Keratinocyte (primary cell): ENCODE data around the gene TSHR. TPM values are rescaled to one million over a fixed set of nuclear protein-coding genes. Genes with fewer than 3 reads are reported as not detected.

Experiments
- DNase-seq: peaks from one replicate; pipeline ENCODE4 v3.0.0-alpha.2; 2011; ENCODE audit warnings: low read depth, missing footprints, low spot score
- FAIRE-seq: peaks from 2 replicates; lab custom pipeline; 2011; peaks lifted over from hg19 to GRCh38; lab: Jason Lieb, UNC
- H2AFZ ChIP-seq: 2 replicates; pipeline ENCODE4 v1.6.0; 2012; ENCODE audit warnings: low read length, control low read depth, inconsistent platforms; ENCODE audit not compliant: control insufficient read depth
- H3K27ac ChIP-seq: 2 replicates; pipeline ENCODE4 v1.5.1; 2011; ENCODE audit warnings: low read length; ENCODE audit not compliant: control insufficient read depth, insufficient read depth
- H3K27me3 ChIP-seq: 3 replicates; pipeline ENCODE4 v1.6.0; 2011; ENCODE audit warnings: low read length; ENCODE audit not compliant: control insufficient read depth, insufficient read depth; ENCODE audit errors: extremely low read depth
- H3K36me3 ChIP-seq, 2 experiments: 2 replicates in 1 of 2; 3 replicates in 1 of 2; pipeline ENCODE4 v1.5.1; 2011; ENCODE audit warnings: low read length in 2 of 2, mild to moderate bottlenecking in 1 of 2; ENCODE audit not compliant: control insufficient read depth in 2 of 2, insufficient read depth in 2 of 2; ENCODE audit errors: extremely low read depth in 1 of 2
- H3K4me1 ChIP-seq: 3 replicates; pipeline ENCODE4 v1.5.1; 2011; ENCODE audit warnings: low read length; ENCODE audit not compliant: control insufficient read depth, insufficient read depth; ENCODE audit errors: extremely low read depth
- H3K4me2 ChIP-seq: 3 replicates; pipeline ENCODE4 v1.6.0; 2011; ENCODE audit warnings: low read depth, low read length; ENCODE audit not compliant: control insufficient read depth, insufficient read depth; ENCODE audit errors: extremely low read depth
- H3K4me3 ChIP-seq, 3 experiments: fragments of 200-600 bp in 1 of 3; sonication (generic) in 1 of 3; 2 replicates in 2 of 3; 3 replicates in 1 of 3; pipeline ENCODE4 v1.5.1; 2011 to 2016; ENCODE audit warnings: low read length in 3 of 3, mild to moderate bottlenecking in 3 of 3, control low read depth in 2 of 3, inconsistent platforms in 1 of 3, low read depth in 1 of 3, mixed read lengths in 1 of 3, mixed run types in 1 of 3, moderate library complexity in 1 of 3; ENCODE audit not compliant: control insufficient read depth in 2 of 3, insufficient read depth in 2 of 3; ENCODE audit errors: extremely low read depth in 1 of 3
- H3K79me2 ChIP-seq: 2 replicates; pipeline ENCODE4 v1.6.0; 2012; ENCODE audit warnings: low read length; ENCODE audit not compliant: control insufficient read depth, insufficient read depth
- H3K9ac ChIP-seq: 3 replicates; pipeline ENCODE4 v1.6.0; 2011; ENCODE audit warnings: low read length; ENCODE audit not compliant: control insufficient read depth, insufficient read depth; ENCODE audit errors: extremely low read depth
- H3K9me1 ChIP-seq: 3 replicates; pipeline ENCODE4 v1.6.0; 2011; ENCODE audit warnings: low read length; ENCODE audit not compliant: control insufficient read depth, insufficient read depth; ENCODE audit errors: extremely low read depth
- H3K9me3 ChIP-seq: 2 replicates; pipeline ENCODE4 v1.5.1; 2012; ENCODE audit warnings: low read depth, low read length; ENCODE audit not compliant: control insufficient read depth
- H4K20me1 ChIP-seq: 3 replicates; pipeline ENCODE4 v1.6.0; 2011; ENCODE audit warnings: low read length; ENCODE audit not compliant: control insufficient read depth, insufficient read depth; ENCODE audit errors: extremely low read depth
- EZH2 ChIP-seq: IDR thresholded peaks from one replicate; pipeline ENCODE4 v1.6.1; 2012; ENCODE audit warnings: inconsistent platforms, mild to moderate bottlenecking, low read length, moderate library complexity
- dilution Hi-C: fragments of 300-500 bp; cut with MboI; formaldehyde crosslinking; loops from one replicate; pipeline ENCODE4 v1.7.0; 2020; ENCODE audit warnings: low sequenced_read_pairs; ENCODE audit not compliant: extremely low pct_ligation_motif_present
- polyA plus RNA-seq, 5 experiments: library from polyadenylated mRNA; depleted of rRNA in 3 of 5; stranded (reverse) in 3 of 5; stranded (forward) in 1 of 5; unstranded in 1 of 5; fragments of >200 nt; gene quantifications; 1 replicate in 1 of 5; 2 replicates in 3 of 5; 3 replicates in 1 of 5; pipeline versions ENCODE4 v1.2.1 to v1.2.3, GENCODE V29; 2011 to 2012; ENCODE audit warnings: missing spikeins in 2 of 5, low read depth in 1 of 5, low replicate concordance in 1 of 5
- TF ChIP-seq, protein P1 (sequence below), 3 experiments: IDR thresholded peaks in 1 of 3; conservative IDR thresholded peaks in 1 of 3; optimal IDR thresholded peaks in 1 of 3; 2 replicates in 2 of 3; 3 replicates in 1 of 3; pipeline versions ENCODE3 to v1.5.1; 2011; ENCODE audit warnings: low read length in 3 of 3, mild to moderate bottlenecking in 3 of 3, moderate library complexity in 2 of 3, control low read depth in 1 of 3, inconsistent platforms in 1 of 3; ENCODE audit not compliant: insufficient read depth in 2 of 3; ENCODE audit errors: extremely low read depth in 1 of 3

Gene TSHR
- polyA plus RNA-seq, 1 donor (not counting 4 experiments of a cell fraction or from before 2014, with no cell fraction given), result 0.03 TPM

DNA sequence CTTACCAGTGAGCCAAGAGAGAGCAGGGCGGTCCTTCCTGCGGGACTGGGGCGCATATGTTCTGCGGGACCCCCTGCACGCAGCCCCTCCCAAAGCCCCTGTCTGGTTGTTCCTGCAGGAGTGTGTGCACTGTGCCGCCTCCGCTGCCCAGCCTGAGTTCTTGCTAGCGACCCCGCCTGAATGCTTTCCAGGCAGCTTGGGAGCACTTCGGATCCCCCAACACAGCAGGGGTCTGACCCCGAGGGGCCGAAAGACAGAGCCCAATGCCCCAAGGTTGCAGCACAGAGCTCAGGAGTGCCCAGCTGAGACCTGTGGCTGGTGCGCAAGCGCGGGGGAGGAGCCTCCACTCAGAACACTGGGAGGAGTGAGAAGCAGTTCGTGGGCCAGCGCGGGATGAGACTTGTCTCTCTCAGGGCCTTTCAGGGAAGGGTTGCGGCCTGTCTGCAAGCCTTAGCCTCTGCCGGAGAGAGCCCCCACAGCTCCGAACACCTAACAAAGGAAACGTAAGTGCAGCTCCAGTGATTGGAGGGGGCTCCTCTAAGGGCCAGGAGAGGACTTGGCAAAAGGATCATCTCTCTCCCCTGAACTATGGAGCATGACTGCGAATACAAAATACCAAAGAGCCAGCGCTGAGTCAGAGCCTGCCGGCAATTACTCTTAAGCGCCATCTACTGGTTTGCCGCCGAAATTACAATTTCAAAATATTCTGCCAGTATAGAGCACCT is 214.8 kb downstream of the TSHR start:
- Histone ChIP-seq H4K20me1 (no peaks in the 10 kb centered on the region), H3K4me3 (peak overlapping the region; percentile 52 to 86 (median 81)), H3K79me2 (no peaks in the 10 kb centered on the region), H3K4me1 (peaks cover 9% of the 10 kb centered on the region), H3K9ac (peak overlapping the region; percentile 84), H3K27ac (peak overlapping the region; percentile 87), H3K9me3 (no peaks in the 10 kb centered on the region), H3K27me3 (no peaks in the 10 kb centered on the region), H3K4me2 (peak overlapping the region; percentile 89), H3K9me1 (no peaks in the 10 kb centered on the region), H3K36me3 (no peaks in the 10 kb centered on the region), H2AFZ (peak overlapping the region; percentile 99)
- dilution Hi-C loops, result no loop called here
- FAIRE-seq (peak; percentile 67), DNase-seq (peak; percentile 17)
- TF ChIP-seq, protein P1, sequence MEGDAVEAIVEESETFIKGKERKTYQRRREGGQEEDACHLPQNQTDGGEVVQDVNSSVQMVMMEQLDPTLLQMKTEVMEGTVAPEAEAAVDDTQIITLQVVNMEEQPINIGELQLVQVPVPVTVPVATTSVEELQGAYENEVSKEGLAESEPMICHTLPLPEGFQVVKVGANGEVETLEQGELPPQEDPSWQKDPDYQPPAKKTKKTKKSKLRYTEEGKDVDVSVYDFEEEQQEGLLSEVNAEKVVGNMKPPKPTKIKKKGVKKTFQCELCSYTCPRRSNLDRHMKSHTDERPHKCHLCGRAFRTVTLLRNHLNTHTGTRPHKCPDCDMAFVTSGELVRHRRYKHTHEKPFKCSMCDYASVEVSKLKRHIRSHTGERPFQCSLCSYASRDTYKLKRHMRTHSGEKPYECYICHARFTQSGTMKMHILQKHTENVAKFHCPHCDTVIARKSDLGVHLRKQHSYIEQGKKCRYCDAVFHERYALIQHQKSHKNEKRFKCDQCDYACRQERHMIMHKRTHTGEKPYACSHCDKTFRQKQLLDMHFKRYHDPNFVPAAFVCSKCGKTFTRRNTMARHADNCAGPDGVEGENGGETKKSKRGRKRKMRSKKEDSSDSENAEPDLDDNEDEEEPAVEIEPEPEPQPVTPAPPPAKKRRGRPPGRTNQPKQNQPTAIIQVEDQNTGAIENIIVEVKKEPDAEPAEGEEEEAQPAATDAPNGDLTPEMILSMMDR (optimal IDR thresholded peaks at IDR 0.05 in 1 of 3, IDR thresholded peaks at IDR 0.05 in 1 of 3, conservative IDR thresholded peaks at IDR 0.05 in 1 of 3; ENCODE audit: extremely low read depth in 1 of 3, insufficient read depth in 2 of 3, low read length in 3 of 3), result peak; percentile 67 to 89 (median 78)
- TF ChIP-seq EZH2, result no peak

DNA sequence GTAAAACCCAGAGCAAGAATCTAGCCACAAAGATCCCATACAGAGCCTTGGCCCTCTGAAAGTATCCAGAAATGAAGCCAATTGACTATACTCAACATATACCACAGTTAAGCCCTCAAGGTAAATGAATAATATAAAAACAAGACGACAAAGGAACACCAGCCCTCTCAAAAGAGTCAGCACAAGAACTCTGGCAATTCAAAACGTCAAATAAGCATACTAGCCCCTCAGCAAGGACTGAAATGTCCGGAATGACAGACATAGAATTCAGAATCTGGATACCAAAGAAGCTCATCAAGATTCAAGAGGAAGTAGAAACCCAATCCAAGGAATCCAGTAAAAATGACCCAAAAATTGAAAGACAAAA is 215.4 kb downstream of the TSHR start:
- no peak overlapping the region for H2AFZ ChIP-seq
- H3K4me1 ChIP-seq, result peaks cover 9% of the 10 kb centered on the region
- no peak for TF ChIP-seq EZH2
- TF ChIP-seq, protein P1 (optimal IDR thresholded peaks at IDR 0.05 in 1 of 3, IDR thresholded peaks at IDR 0.05 in 1 of 3, conservative IDR thresholded peaks at IDR 0.05 in 1 of 3; ENCODE audit: extremely low read depth in 1 of 3, insufficient read depth in 2 of 3, low read length in 3 of 3), result no peak
- peak overlapping the region in 1 of 3 experiments; percentile 86 for H3K4me3 ChIP-seq
- H4K20me1 ChIP-seq, result no peaks in the 10 kb centered on the region
- DNase-seq (no peak), FAIRE-seq (no peak)
- H3K79me2 ChIP-seq, result no peaks in the 10 kb centered on the region
- H3K27me3 ChIP-seq, result no peaks in the 10 kb centered on the region
- H3K27ac ChIP-seq, result peak overlapping the region; percentile 87
- H3K4me2 ChIP-seq, result peak overlapping the region; percentile 89
- H3K36me3 ChIP-seq, result no peaks in the 10 kb centered on the region
- H3K9me1 ChIP-seq, result no peaks in the 10 kb centered on the region
- H3K9me3 ChIP-seq, result no peaks in the 10 kb centered on the region
- H3K9ac ChIP-seq, result peak overlapping the region; percentile 84
- dilution Hi-C loops, result no loop called here
